Smooth muscle cell (in vitro differentiated cells): ENCODE measurements around the gene STYXL1. TPM values are rescaled to one million over a fixed set of nuclear protein-coding genes. Genes with fewer than 3 reads are reported as not detected.

Experiments used
- DNase-seq: peaks from one replicate; lab custom pipeline; 2025; ENCODE audit not compliant: unreplicated experiment; lab: John Stamatoyannopoulos, UW
- H2AFZ ChIP-seq: fragments of 200-600 bp; sonication (generic); 2 replicates; pipeline ENCODE4 v1.6.0; 2016; ENCODE audit warnings: antibody characterized with exemption, low read depth, mild to moderate bottlenecking
- H3F3A ChIP-seq: fragments of 200-600 bp; sonication (generic); 2 replicates; pipeline ENCODE4 v1.6.0; 2017; ENCODE audit warnings: antibody characterized with exemption, low read depth
- H3K27ac ChIP-seq: fragments of 200-600 bp; sonication (generic); 2 replicates; pipeline ENCODE4 v1.5.1; 2016; ENCODE audit warnings: low read depth, mild to moderate bottlenecking
- H3K27me3 ChIP-seq: fragments of 200-600 bp; sonication (generic); 2 replicates; pipeline ENCODE4 v1.6.1; 2016; ENCODE audit warnings: low read depth, mild to moderate bottlenecking
- H3K36me3 ChIP-seq: fragments of 200-600 bp; sonication (generic); 2 replicates; pipeline ENCODE4 v1.5.1; 2016; ENCODE audit warnings: low read depth
- H3K4me1 ChIP-seq: fragments of 200-600 bp; sonication (generic); 2 replicates; pipeline ENCODE4 v1.5.1; 2016; ENCODE audit warnings: low read depth
- H3K4me2 ChIP-seq: fragments of 200-600 bp; sonication (generic); 2 replicates; pipeline ENCODE4 v1.6.0; 2016; ENCODE audit warnings: mild to moderate bottlenecking
- H3K4me3 ChIP-seq: fragments of 200-600 bp; sonication (generic); 2 replicates; pipeline ENCODE4 v1.5.1; 2016; ENCODE audit warnings: mild to moderate bottlenecking
- H3K79me2 ChIP-seq: fragments of 200-600 bp; sonication (generic); 2 replicates; pipeline ENCODE4 v1.6.0; 2016; ENCODE audit warnings: low read depth, mild to moderate bottlenecking
- H3K9ac ChIP-seq: fragments of 200-600 bp; sonication (generic); 2 replicates; pipeline ENCODE4 v1.6.0; 2016; ENCODE audit warnings: low read depth
- H3K9me3 ChIP-seq: fragments of 200-600 bp; sonication (generic); replicated peaks from 2 replicates; pipeline ENCODE4 v1.5.1; 2016; ENCODE audit warnings: low read depth
- H4K20me1 ChIP-seq: fragments of 200-600 bp; sonication (generic); 2 replicates; pipeline ENCODE4 v1.6.0; 2016; ENCODE audit warnings: low read depth
- WGBS: methylation state at CpG from one replicate; pipeline ENCODE4 v1.1.7; 2016; ENCODE audit warnings: low lambda C conversion rate; 5-methylcytosine and 5-hydroxymethylcytosine counted together
- polyA plus RNA-seq: library from polyadenylated mRNA; unstranded; fragments of >200 nt; fragmentation: Nextera tagmentation; extraction: Ambion mirVana; gene quantifications from 2 replicates; pipeline ENCODE4 v1.2.1, GENCODE V29; 2016
- total RNA-seq: library from RNA; depleted of rRNA; stranded (reverse); fragments of >200 nt; gene quantifications from 2 replicates; pipeline ENCODE4 v1.2.3, GENCODE V29; 2014
- TF ChIP-seq, protein P1 (sequence below): fragments of 200-600 bp; sonication (generic); IDR thresholded peaks from 2 replicates; pipeline ENCODE4 v1.5.1; 2017; ENCODE audit warnings: borderline replicate concordance, mild to moderate bottlenecking, antibody characterized with exemption; ENCODE audit not compliant: insufficient read depth, poor library complexity, severe bottlenecking

Gene STYXL1
- total and polyA plus RNA-seq, 2 experiments from 2014 or later: 75.6 to 84.0 TPM

DNA sequence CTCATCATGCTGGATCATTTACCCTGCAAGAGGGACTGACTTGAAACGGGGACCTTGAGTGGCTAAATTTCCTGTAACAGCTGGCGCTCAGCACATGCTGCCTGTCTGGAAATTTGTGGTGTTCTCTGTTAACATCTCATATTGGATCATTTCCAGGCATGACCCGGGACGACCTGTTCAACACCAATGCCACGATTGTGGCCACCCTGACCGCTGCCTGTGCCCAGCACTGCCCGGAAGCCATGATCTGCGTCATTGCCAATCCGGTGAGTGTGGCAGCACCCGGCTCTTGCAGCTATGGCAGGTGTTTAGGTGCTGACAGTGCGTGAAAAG lies 10.0 kb upstream of the STYXL1 start:
- no peak for DNase-seq
- no peaks in the 10 kb centered on the region for H3K9me3 ChIP-seq
- TF ChIP-seq, protein P1, sequence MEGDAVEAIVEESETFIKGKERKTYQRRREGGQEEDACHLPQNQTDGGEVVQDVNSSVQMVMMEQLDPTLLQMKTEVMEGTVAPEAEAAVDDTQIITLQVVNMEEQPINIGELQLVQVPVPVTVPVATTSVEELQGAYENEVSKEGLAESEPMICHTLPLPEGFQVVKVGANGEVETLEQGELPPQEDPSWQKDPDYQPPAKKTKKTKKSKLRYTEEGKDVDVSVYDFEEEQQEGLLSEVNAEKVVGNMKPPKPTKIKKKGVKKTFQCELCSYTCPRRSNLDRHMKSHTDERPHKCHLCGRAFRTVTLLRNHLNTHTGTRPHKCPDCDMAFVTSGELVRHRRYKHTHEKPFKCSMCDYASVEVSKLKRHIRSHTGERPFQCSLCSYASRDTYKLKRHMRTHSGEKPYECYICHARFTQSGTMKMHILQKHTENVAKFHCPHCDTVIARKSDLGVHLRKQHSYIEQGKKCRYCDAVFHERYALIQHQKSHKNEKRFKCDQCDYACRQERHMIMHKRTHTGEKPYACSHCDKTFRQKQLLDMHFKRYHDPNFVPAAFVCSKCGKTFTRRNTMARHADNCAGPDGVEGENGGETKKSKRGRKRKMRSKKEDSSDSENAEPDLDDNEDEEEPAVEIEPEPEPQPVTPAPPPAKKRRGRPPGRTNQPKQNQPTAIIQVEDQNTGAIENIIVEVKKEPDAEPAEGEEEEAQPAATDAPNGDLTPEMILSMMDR: no peak
- over 99% methylated on average over 11 of the region's 11 CpGs for WGBS
- H3K9ac ChIP-seq: no peak overlapping the region
- no peak overlapping the region for H3K4me3 ChIP-seq
- peaks cover 33% of the 10 kb centered on the region for H3K79me2 ChIP-seq
- no peaks in the 10 kb centered on the region for H3K27me3 ChIP-seq
- H3K36me3 ChIP-seq: peaks cover 11% of the 10 kb centered on the region
- no peaks in the 10 kb centered on the region for H3K4me1 ChIP-seq
- no peak overlapping the region for H3K4me2 ChIP-seq
- peaks cover 3% of the 10 kb centered on the region for H3F3A ChIP-seq
- peaks cover 49% of the 10 kb centered on the region for H4K20me1 ChIP-seq
- no peak overlapping the region for H2AFZ ChIP-seq
- no peak overlapping the region for H3K27ac ChIP-seq

DNA sequence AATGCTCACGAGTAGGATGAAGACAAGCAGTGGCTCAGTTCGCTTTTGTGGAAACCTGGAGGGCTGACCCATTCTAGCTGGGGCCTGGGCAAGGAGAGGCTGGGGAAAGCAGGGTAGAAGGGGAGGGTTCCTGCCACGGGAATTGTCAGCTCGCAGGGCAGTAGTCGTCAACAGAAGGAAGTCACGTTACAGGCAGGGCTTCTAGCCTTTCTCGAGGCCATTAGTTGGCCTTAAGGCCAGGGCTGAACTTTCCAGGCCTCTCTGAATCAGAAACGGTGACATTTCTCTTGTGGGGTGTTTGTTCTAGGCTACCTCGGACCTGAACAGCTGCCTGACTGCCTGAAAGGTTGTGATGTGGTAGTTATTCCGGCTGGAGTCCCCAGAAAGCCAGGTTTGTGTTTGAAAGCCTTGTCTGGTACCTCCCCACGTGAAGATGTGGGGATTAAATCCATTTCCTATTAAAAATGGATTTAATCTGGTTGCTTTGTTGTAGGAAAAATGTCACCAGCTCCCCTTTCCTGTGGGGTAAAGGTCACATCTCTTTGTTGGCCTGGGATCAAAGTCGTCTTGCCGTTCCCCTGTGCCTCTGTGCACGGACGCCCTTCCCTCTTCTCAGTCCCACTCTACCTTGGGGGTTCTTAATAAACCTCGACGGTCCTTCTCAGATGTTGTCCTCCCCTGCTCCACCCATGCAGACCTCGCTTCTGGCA lies 9.5 kb upstream of the STYXL1 start:
- no peaks in the 10 kb centered on the region for H3K9me3 ChIP-seq
- peaks cover 3% of the 10 kb centered on the region for H3F3A ChIP-seq
- 96% methylated on average over 18 of the region's 18 CpGs for WGBS
- H3K4me2 ChIP-seq: no peak overlapping the region
- H4K20me1 ChIP-seq: peaks cover 53% of the 10 kb centered on the region
- no peaks in the 10 kb centered on the region for H3K27me3 ChIP-seq
- no peak overlapping the region for H3K9ac ChIP-seq
- H3K4me1 ChIP-seq: no peaks in the 10 kb centered on the region
- no peak overlapping the region for H3K27ac ChIP-seq
- no peak overlapping the region for H2AFZ ChIP-seq
- peaks cover 39% of the 10 kb centered on the region for H3K79me2 ChIP-seq
- TF ChIP-seq, protein P1: no peak
- H3K4me3 ChIP-seq: no peak overlapping the region
- DNase-seq: no peak
- H3K36me3 ChIP-seq: peaks cover 11% of the 10 kb centered on the region

DNA sequence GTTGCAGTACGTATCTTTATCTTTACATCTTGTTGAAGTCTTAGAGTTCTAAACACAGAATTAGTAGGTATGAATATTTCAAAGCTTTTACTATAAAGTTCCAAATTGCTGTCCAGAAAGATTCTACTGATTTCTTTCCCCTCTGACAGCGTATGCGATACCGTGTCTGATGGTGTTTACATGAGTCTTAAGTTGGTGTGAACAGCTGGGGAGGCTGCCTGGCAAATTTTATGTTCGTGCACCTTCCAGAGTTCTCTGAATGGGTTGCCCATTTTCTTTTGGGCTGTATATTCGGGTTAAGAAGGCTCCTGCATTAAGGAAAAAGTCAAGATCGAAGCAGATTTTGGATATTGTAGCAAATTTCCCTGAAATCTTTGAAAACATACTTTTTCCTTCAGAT lies 8.4 kb upstream of the STYXL1 start:
- Histone ChIP-seq H3K27me3 (no peaks in the 10 kb centered on the region), H3K9ac (no peak overlapping the region), H3K4me1 (no peaks in the 10 kb centered on the region), H3K79me2 (peaks cover 43% of the 10 kb centered on the region), H3K4me3 (no peak overlapping the region), H3K36me3 (peaks cover 11% of the 10 kb centered on the region), H3K9me3 (no peaks in the 10 kb centered on the region), H2AFZ (no peak overlapping the region), H4K20me1 (peaks cover 61% of the 10 kb centered on the region), H3F3A (peaks cover 3% of the 10 kb centered on the region), H3K4me2 (no peak overlapping the region), H3K27ac (no peak overlapping the region)
- no peak for DNase-seq
- 95% methylated on average over 7 of the region's 7 CpGs for WGBS
- TF ChIP-seq, protein P1: no peak
